Bronchial epithelial cell (primary cell): ENCODE measurements around the gene PBX1. TPM values are rescaled to one million over a fixed set of nuclear protein-coding genes. Genes with fewer than 3 reads are reported as not detected.
A peak's percentile ranks its signal among the peaks of the same experiment; 100 is the strongest.

Experiments
- DNase-seq: peaks from one replicate; pipeline ENCODE4 v3.0.0-alpha.2; 2010; ENCODE audit warnings: low read depth
- FAIRE-seq: peaks from 2 replicates; lab custom pipeline; 2011; peaks lifted over from hg19 to GRCh38; lab: Jason Lieb, UNC
- H3K27me3 ChIP-seq: 2 replicates; pipeline ENCODE4 v1.5.1; 2011; ENCODE audit warnings: low read length; ENCODE audit not compliant: control insufficient read depth, insufficient read depth
- H3K36me3 ChIP-seq: 2 replicates; pipeline ENCODE4 v1.5.1; 2011; ENCODE audit warnings: low read length; ENCODE audit not compliant: control insufficient read depth, insufficient read depth
- H3K4me3 ChIP-seq: 2 replicates; pipeline ENCODE4 v1.5.1; 2011; ENCODE audit warnings: mild to moderate bottlenecking, low read depth, low read length, control low read depth
- total RNA-seq: library from RNA; depleted of rRNA; stranded (reverse); fragments of >200 nt; gene quantifications from 2 replicates; pipeline ENCODE4 v1.2.1, GENCODE V29; 2014
- TF ChIP-seq, protein P1 (sequence below): IDR thresholded peaks from 2 replicates; pipeline ENCODE4 v1.5.1; 2011; ENCODE audit warnings: mild to moderate bottlenecking, moderate library complexity, low read length, control low read depth, inconsistent platforms; ENCODE audit not compliant: insufficient read depth, severe bottlenecking

Gene PBX1
- total RNA-seq, 1 donor from 2014 or later, result 3.2 TPM

DNA sequence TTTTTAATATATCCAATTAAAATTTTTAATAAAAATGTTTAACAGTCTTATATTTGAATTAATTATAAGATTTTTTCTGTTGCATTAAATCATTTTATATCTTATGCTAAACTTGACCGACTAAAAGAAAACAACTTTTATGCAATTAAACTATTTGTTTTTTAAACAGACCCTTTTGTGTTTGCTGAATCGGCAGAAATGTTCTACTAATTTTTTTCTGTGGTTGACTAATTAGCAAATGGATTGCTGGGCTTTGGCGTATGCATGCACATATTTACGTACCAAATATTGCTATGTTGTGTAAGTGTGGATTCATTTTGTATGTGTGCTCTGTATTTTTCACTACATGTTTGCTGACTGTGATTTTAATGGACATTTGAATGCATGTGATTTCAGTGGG lies 174.8 kb downstream of the PBX1 start:
- no peaks in the 10 kb centered on the region for H3K27me3 ChIP-seq
- no peaks in the 10 kb centered on the region for H3K36me3 ChIP-seq
- TF ChIP-seq, protein P1, sequence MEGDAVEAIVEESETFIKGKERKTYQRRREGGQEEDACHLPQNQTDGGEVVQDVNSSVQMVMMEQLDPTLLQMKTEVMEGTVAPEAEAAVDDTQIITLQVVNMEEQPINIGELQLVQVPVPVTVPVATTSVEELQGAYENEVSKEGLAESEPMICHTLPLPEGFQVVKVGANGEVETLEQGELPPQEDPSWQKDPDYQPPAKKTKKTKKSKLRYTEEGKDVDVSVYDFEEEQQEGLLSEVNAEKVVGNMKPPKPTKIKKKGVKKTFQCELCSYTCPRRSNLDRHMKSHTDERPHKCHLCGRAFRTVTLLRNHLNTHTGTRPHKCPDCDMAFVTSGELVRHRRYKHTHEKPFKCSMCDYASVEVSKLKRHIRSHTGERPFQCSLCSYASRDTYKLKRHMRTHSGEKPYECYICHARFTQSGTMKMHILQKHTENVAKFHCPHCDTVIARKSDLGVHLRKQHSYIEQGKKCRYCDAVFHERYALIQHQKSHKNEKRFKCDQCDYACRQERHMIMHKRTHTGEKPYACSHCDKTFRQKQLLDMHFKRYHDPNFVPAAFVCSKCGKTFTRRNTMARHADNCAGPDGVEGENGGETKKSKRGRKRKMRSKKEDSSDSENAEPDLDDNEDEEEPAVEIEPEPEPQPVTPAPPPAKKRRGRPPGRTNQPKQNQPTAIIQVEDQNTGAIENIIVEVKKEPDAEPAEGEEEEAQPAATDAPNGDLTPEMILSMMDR, result no peak
- H3K4me3 ChIP-seq, result no peak overlapping the region
- FAIRE-seq, result no peak
- DNase-seq, result no peak

DNA sequence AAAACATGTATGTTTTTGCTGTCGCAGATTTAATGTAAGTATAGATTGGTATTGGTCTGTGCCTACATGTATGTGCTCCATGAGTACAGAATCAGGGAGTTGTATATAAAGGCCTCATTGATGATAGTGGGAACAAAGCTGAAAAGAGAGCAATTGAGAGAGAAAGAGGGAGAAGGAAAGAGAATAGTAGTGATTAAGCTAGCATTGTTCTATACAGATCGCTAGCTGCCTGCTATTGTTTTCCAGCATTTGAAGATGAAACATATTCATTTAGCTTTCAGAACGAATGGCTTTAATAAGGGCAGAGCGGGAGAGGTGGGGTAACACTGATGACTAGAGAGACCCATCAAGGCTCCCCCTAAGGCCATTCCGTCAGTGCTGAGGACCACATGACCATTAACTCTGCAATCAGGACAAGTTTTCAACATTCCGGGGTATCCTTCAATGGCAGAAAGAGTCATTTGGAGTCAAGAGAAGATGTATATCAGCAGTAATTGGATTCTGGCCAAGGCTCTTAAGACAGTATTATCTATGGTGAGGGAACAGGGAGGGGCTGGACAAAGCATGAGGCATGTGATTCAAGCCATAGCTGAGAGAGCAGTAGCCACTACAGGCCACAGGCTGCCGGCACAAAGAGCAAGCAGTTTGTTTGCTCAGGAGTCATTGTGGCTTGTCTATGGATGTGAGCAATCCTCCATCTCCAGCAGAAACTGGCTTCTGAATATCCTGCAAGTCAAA lies 176.5 kb downstream of the PBX1 start:
- H3K27me3 ChIP-seq, result no peaks in the 10 kb centered on the region
- TF ChIP-seq, protein P1, result no peak
- H3K4me3 ChIP-seq, result no peak overlapping the region
- no peaks in the 10 kb centered on the region for H3K36me3 ChIP-seq
- DNase-seq (peak; percentile 75), FAIRE-seq (no peak)

DNA sequence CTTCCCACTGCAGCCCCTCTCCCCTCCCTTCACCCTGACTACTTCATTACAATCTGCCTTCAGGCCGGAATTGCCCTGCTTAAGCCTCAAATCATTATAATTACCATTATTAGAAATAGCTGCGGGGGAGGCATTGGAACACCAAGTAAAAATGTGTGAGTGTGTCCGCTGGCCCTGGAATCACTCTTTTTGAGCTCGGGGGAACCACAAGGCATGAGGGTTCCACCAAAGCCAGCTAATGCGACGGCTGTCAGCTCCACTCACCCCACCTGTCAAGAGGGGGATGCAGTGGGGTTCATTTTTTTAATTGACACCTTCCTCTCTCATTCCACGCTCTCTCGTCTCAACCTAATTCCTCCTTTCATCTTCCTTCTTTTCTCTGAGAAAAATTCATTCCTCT lies 177.2 kb downstream of the PBX1 start:
- FAIRE-seq, result no peak
- Histone ChIP-seq H3K27me3 (no peaks in the 10 kb centered on the region), H3K36me3 (no peaks in the 10 kb centered on the region), H3K4me3 (no peak overlapping the region)
- TF ChIP-seq, protein P1, result no peak
- DNase-seq, result no peak

DNA sequence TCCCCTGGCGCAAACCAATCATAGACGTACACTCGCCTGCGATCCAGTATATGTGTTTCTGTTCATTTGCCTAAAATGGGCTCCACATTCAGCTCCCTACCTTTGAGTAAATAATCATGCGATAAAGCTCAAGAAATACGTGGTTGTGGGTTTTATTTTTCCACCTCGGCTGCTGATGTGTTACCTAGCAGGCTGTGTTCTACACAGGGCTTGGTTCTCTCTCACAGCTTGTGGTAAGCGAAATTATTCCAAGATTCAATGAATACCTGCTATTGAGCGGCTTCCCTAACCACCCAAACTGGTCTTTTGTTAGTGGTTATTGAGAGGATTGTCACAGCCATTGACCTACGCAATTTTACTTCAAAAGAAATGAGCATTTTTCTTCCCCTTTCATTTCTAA lies 180.2 kb downstream of the PBX1 start:
- FAIRE-seq (no peak), DNase-seq (no peak)
- no peak overlapping the region for H3K4me3 ChIP-seq
- H3K36me3 ChIP-seq, result no peaks in the 10 kb centered on the region
- TF ChIP-seq, protein P1, result no peak
- H3K27me3 ChIP-seq, result no peaks in the 10 kb centered on the region

DNA sequence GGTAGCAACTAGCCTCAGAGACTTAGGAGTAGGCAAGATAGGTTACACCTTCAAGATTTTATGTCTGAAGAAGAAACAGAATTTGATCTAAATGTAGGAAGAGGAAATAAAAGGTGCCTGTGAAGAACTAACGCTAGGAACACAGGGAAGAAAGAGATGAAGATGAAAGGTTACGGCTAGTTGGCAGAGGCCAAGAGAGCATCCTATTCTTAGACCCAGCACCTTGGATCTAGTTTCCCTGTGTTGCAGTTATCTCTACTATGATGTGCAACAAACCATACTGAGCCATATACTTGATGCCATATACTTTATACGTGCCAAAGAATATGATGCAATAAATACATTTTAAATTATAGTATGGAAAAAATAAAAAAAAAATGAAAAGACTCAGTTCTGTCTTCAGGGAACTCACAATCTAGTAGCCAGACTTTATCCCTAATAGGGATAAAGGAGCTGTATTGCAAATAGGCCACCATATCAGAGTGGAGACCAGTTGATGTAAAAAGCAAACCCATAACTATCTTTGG lies 181.1 kb downstream of the PBX1 start:
- Histone ChIP-seq H3K27me3 (no peaks in the 10 kb centered on the region), H3K4me3 (no peak overlapping the region), H3K36me3 (no peaks in the 10 kb centered on the region)
- FAIRE-seq (no peak), DNase-seq (no peak)
- TF ChIP-seq, protein P1, result no peak
